ENCODE data around the gene NFYA. TPM values are rescaled to one million over a fixed set of nuclear protein-coding genes. Genes with fewer than 3 reads are reported as not detected.

Gene NFYA
- 11.2 and 15.6 TPM in 2 replicates for total RNA-seq

GRCh38 chr6:41072836-41073202, at the start of gene NFYA:
NFYA (plus strand) TSS chr6:41072974; CDS start chr6:41079090, 6,116 bp downstream.

GRCh38 chr6:41039060-41039998, 33.4 kb upstream of the NFYA start, which contains the start of gene UNC5CL:
UNC5CL (minus strand) TSS chr6:41039221; CDS start chr6:41035074, 4,147 bp downstream.

GRCh38 chr6:41042226-41043055, 30.3 kb upstream of the NFYA start, which contains the start of gene TSPO2:
TSPO2 (plus strand) TSS chr6:41042467; CDS start chr6:41042986, 519 bp downstream.

GRCh38 chr6:41053041-41053440, 19.7 kb upstream of the NFYA start, which contains the start of gene APOBEC2:
APOBEC2 (plus strand) TSS chr6:41053202; CDS start chr6:41053348, 146 bp downstream.

GRCh38 chr6:41071923-41072835, 595 bp upstream of the NFYA start, which contains the start of gene OARD1:
OARD1 (minus strand) TSS chr6:41072356; CDS start chr6:41071634, 722 bp downstream.

Other genes with a start within 250 kb of the NFYA start
- gene UNC5CL, start 33.8 kb upstream of the NFYA start, total RNA-seq, result under 0.01 TPM in 1 of 2 replicates, not detected in the other
- gene TSPO2, start 30.5 kb upstream of the NFYA start, total RNA-seq, result not detected in 2 replicates
- not detected in 2 replicates for gene APOBEC2, start 19.8 kb upstream of the NFYA start, total RNA-seq
- 6.4 and 9.1 TPM in 2 replicates for gene OARD1, start 618 bp upstream of the NFYA start, total RNA-seq
- gene TREML1, start 81.4 kb downstream of the NFYA start, total RNA-seq, result not detected in 2 replicates
- not detected in 2 replicates for gene TREM2, start 90.1 kb downstream of the NFYA start, total RNA-seq
- gene TREML2, start 128.2 kb downstream of the NFYA start, total RNA-seq, result not detected in 2 replicates
- not detected in 2 replicates for gene TREML4, start 155.4 kb downstream of the NFYA start, total RNA-seq
- gene TREM1, start 213.7 kb downstream of the NFYA start, total RNA-seq, result not detected in 2 replicates

Measured in epithelial cell of umbilical artery (primary cell).